Body of pancreas (tissue), 4 donors: Measurements from ENCODE around the gene ACER2.

Experiments used
- POLR2A ChIP-seq, 3 donors: fragments of 450-650 bp; IDR thresholded peaks; one replicate each; pipeline ENCODE4 v1.6.1; 2016; ENCODE audit warnings: antibody characterized with exemption in 3 of 3, mild to moderate bottlenecking in 2 of 3
- TF ChIP-seq, protein P1 (sequence below), 7 experiments: fragments of 450-650 bp in 4 of 7; fragments of 200-600 bp in 3 of 7; sonication (generic) in 3 of 7; IDR thresholded peaks; one replicate each; pipeline ENCODE4 v1.5.1; 2016 to 2019; ENCODE audit warnings: antibody characterized with exemption in 7 of 7

DNA sequence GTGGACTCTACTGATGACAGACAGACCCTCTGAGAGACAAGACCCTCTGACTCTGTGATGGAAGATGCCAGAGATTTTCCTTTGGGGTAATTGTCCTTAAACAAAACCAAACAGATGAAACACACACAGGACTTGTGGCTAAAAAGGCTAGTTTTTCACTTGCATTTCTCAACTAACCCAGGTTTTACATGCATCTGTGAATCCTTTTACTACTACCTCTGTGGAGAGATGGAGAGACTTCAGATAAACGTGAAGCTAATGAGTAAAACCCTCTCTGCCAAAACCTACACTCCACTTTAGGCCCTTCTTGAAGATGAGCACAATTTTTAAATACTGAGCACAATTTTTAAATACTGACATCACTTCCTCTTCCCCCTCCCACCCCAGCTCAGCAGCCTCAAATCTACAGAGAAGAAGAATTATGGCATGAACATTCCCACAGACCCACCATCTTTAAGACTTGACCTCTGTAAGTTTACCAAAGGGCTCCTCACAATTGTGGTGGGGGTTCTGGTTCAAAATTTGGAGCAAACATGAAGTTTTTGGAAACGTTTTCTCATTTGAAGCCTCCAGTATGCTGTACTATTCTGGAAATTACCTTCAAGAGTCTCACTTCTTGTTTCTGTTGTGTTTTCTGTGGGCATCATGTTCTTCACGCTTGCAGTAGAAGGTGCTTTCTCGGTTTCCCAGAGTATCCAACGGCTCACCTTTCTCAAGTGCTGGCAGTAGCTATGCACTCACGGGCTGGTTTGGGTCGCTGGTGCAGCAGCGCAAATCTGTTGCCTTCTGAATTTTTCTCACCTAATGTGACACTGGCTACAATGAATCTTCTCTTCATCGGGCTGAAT lies 42.7 kb downstream of the ACER2 start:
- TF ChIP-seq, protein P1, sequence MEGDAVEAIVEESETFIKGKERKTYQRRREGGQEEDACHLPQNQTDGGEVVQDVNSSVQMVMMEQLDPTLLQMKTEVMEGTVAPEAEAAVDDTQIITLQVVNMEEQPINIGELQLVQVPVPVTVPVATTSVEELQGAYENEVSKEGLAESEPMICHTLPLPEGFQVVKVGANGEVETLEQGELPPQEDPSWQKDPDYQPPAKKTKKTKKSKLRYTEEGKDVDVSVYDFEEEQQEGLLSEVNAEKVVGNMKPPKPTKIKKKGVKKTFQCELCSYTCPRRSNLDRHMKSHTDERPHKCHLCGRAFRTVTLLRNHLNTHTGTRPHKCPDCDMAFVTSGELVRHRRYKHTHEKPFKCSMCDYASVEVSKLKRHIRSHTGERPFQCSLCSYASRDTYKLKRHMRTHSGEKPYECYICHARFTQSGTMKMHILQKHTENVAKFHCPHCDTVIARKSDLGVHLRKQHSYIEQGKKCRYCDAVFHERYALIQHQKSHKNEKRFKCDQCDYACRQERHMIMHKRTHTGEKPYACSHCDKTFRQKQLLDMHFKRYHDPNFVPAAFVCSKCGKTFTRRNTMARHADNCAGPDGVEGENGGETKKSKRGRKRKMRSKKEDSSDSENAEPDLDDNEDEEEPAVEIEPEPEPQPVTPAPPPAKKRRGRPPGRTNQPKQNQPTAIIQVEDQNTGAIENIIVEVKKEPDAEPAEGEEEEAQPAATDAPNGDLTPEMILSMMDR (IDR thresholded peaks at IDR 0.05), result no peak
- TF ChIP-seq POLR2A (IDR thresholded peaks at IDR 0.05), result no peak
